GM21390 (cell line): ENCODE data around the gene BSND.

Source experiments
- ATAC-seq: cut with Tn5 transposase; IDR thresholded peaks from one replicate; pipeline ENCODE4 v1.9.1; 2021; ENCODE audit not compliant: unreplicated experiment

BSND gene

DNA sequence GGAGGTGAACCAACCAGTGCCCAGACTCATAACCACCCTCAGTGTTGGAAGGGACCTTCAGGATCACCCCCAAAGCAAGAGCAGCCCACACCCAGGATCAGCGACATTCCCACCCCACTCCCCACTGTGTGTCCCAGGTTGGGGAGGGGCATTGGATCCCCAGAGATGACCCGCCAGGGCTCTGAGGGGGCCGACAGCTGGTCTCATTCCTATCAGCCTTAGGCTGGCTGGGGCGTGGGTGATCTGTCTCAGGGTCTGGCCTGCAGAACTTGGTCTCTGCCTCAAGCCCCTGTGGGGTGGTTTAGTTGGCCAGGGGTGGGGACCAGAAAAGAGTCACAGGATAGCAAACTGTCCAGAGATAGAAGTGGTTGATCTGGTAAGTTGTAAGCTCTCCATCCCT lies 7.8 kb upstream of the BSND start:
- ATAC-seq, result no peak

DNA sequence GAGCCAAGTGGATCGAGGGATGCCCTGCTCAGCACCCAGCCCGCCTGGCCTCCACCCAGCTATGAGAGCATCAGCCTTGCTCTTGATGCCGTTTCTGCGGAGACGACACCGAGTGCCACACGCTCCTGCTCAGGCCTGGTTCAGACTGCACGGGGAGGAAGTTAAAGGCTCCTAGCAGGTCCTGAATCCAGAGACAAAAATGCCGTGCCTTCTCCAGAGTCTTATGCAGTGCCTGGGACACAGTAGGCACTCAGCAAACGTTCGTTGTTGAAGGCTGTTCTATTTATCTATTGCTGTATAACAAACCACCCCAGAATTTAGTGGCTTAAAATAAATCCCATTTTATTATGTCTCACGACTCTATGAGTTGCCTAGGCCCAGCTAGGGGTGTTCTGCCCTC lies 6.8 kb upstream of the BSND start:
- no peak for ATAC-seq

DNA sequence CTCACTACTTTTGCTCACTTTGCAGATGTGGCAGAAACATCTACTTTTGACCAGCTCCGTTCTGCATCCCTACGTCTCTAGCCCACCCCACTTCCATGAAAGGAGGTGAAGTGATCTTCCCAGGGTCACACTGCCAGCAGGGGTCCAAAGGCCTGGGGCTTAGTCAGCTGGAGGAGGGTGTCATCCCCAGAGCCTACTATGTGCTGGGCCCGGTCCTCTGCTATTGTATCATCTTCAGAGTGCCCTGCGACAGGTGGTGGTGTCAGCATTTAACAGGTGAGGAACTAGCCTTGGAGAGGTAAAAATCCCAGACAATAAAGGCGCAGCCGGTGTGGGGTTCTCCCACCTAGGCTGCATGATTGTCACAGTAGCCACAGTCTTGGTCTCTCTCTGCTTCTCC lies 5.6 kb upstream of the BSND start:
- ATAC-seq, result no peak

GRCh38 chr1:54994355-54994990 lies 4.3 kb upstream of the BSND start:
- no peak for ATAC-seq

DNA sequence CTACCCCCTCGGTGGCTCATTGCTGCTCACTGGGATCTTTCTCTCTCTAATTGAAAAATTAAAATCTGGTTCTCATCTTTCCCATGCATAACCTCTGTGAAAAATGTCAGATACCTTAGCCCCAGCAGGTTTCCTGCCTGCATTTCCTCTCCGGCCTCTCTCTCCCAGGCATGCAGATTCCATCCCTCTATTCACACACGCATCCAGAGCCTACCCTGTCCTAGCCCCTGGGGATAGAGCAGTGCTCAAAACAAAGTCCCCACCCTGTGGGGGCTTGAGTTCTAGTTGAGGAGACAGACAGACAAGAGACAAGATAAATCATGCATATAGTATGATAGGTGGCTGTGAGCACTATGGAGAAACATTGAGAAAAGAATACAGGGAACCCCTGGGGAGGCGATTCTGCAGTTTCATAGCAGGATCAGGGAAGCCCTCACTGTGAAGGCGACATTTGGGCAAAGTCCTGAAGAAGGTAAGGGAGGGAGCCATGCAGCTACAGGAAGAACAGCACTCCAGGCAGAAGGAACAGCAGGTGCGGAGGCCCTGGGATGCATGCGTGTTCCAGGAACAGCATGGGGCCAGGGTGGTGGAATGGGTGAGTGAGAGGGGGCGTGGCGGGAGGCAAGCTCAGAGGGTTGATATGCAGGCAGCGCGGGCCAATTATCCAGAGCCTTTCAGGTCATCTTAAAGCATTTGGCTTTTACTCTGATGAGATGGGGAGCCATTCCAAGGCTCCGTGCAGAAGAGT lies 3.5 kb upstream of the BSND start:
- ATAC-seq, result no peak

- no peak for ATAC-seq
These were observed 2.9 kb upstream of the BSND start for GRCh38 chr1:54995835-54996234.

GRCh38 chr1:54996359-54996868 lies 2.3 kb upstream of the BSND start:
- peak; percentile 89 for ATAC-seq

DNA sequence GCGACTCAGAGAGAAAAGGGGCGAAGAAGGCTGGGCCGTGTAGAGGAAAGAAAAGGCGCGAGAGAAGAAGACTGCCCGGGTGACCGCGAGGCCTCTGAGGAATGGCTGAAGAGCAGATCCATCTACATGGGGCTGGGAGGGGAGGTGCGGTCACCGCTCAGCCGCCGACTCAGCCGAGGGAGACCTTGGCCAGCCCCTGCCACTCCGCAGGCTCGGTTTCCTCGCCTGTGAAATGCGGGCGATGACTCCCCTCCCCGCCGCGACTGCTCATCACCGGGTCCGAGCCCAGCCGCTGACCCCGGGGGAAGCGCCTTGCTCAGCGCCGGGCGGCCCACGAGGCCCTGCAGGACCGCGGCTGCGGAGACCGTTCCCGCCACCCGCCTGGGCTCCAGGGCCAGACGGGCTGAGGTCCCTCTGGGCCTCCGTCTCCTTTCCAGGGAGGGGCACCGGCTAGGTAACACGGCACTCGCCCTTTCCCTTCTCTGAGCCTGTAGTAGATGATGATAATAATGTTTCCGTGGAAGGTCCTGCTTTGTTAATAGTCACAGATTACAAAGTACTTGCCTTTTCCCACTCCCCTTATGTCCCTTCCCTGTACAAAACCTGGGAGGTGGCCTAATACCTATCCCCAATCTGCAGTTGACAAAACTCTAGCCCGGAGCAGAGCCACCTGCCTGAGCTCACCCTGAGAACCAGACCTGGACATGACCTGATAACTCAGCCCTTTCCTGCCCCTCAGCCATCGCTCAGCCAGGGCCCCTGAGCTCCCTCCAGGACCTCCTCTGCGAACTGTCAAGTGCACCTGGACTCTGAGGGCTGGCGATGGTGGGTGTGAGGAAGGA lies 1.6 kb upstream of the BSND start:
- no peak for ATAC-seq

- no peak for ATAC-seq
These were observed 1.1 kb upstream of the BSND start for GRCh38 chr1:54997711-54997986.

GRCh38 chr1:54998100-54998499 lies 633 bp upstream of the BSND start:
- ATAC-seq, result no peak

DNA sequence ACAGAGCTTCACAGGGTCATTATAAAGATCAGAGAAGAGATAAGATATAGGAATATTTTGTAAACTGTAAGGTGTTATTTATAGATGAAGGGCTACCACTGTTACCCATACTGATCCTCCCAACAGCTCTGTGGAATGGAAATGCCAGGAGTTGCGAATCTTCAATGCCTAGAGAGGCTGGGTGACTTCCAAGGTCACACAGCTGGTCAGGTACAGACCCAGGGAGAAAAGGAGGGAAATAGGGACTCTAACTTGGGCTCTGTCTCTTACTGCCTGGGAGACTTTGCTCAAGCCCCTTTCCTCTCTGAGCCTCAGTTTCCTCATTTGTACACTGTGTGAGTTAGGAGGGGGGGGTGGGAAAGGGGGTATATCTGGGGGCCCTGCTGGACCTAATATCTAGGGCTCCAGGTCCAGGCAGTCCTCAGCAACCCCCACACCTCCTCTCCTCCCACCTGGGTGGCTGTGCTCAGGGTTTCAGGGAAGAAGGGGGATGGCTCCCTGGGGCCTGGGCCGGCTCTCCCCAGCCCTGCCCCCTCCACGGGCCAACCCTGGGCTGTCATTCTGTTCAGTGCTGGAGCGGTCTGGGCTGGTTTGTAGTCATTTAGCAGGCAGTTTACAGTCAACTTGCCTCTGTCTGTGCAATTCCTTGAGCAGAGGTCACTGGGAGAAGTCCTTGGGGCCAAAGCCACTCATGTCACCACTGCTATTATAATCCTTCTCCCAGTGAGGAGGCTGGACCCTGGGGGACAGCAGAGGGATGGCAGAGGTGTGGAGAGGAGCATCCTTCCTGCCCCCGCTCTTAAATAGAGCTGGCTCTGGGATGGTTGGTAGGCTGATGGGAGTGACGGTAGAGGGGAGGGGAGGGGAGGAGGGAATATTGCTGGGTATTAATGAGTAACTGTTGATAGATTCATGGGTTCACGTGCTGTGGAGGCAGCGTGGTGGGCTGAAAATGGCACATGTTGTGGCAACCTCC lies 1.7 kb downstream of the BSND start:
- ATAC-seq, result no peak

DNA sequence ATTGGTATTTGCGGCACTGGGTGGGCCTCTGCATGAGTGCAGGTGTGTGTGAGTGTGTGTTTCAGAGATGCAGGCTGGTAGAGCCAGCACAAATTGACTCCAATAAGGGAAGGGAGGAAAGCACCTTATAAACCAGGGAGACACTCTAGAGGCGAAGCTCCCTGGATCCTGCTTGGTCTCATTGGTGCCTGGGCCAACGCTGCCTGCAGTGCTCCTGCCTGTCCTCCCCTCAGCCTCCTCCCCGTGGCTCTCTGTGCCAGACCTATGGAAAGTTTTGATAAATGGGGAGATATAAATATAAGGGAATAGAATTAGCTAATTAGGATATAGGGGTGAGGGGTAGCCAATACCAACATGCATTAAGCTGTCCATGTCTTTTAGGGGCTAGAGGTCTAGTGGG lies 2.6 kb downstream of the BSND start:
- ATAC-seq, result no peak

DNA sequence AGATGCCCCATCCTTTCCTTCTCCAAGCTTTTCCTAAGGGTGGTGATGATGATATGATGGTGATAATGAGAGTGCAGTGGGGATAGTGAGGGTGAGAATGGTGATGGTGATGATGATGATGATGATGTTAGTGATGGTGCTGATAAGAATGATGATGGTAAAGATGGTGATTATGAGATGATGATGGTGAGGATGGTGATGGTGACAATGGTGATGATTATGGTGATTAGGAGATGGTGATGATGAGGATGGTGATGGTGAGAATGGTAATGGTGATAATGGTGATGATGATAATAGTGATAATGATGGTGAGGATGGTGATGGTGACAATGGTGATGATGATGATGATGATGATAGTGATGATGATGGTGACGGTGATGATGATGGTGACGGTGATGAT lies 4.0 kb downstream of the BSND start:
- no peak for ATAC-seq

DNA sequence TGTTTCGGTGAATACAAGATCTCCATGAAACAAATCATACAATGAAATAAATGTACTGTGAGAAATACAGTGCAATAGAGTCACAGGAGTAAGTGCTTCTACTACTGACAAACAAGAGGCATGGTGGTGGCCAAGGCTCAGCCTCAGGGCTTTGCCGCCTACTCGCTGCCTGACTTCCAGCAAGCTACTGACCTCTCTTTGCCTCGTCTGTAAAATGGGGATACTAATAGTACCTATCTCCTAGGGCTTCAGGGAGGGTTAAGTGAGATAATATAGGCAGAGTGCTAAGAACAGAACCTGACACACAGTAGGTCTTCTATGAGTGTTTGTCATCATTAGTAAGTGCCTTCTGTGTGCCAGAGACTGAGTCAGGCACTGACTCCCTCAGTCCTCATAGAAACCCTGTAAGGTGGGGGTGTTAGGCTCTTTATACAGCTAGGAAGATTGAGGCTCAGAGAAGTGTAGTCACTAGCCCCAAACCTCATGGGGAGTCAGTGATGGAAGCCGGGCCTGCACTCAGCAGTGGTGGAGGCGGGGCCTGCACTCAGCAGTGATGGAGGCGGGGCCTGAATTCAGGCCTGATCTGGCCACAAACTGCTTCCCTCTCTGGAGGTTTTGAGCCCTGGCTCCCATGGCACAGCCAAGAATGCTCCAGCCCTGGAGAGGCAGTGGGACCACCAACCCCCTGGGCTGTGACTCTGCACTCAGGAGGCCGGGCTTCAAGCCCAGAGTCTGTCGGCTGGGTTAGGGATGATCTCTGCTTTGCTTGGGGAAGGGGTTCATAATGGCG lies 6.8 kb downstream of the BSND start:
- no peak for ATAC-seq

GRCh38 chr1:55006931-55007330 lies 8.2 kb downstream of the BSND start:
- no peak for ATAC-seq

GRCh38 chr1:55007625-55008024 lies 8.9 kb downstream of the BSND start:
- ATAC-seq, result no peak

GRCh38 chr1:55010194-55010886 lies 11.6 kb downstream of the BSND start:
- no peak for ATAC-seq

DNA sequence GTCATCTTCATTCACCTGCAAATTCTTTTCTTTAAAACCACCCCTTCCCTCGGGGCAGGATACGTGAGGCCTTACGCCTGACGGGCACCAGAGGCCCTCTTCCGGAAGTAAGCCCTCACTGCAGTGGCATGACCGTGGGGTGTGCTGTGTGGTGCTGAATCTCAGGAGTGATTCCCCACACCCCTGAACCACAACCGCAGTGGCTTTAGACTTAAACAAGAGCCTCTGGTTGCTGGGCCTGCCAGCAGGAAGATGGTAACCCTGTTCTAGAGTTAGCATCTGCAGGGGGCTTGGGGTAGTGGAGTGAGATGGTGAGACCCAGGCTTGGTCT lies 12.1 kb downstream of the BSND start:
- no peak for ATAC-seq

DNA sequence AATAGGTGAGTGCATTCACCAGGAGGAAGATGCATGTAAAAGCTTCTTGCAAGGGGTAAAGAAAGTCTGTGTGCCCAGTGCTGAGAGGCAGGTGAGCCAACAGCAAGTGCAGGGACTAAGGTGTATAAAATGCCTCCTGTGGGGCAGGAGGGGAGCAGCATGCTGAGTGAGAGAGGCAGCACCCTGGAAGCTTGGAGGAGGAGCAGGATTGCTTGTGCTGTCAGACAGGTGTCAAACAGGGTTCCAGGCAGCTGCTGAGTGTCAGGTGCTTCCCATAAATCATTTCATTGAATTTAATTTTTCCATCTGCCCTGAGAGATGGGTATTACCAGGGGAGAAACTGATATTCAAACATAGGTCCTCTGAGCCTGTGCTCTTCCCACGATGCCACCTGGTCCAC lies 13.9 kb downstream of the BSND start:
- no peak for ATAC-seq

DNA sequence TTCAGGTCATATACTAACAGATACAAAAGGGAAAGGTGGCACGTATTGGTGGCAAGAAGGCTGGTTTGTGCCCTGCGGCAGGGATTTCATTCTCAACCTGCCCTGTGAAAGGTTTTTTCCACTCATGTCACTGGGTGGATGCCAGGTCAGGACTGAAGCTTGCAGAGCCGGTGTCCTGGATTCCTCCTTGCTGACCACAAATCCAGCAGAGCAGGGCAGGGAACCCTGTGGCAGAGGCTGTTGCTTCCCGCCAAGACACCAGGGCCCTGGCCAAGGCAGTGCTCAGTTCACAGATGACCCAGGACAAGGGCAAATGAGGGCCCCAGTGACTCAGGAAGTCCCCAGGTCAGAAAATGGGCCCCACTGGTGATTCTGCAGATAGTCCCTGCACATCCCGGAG lies 16.4 kb downstream of the BSND start:
- ATAC-seq, result no peak
